ENCODE measurements around the gene RAB27A. TPM values are rescaled to one million over a fixed set of nuclear protein-coding genes. Genes with fewer than 3 reads are reported as not detected.
"Not testable (repeated sequence)": the region's sequence is repeated elsewhere in the genome, so short reads cannot be mapped to it uniquely, and the experiment has no call there.

The RAB27A gene
- polyA plus RNA-seq, 1 donor: 5.9 TPM

GRCh38 chr15:55281517-55282228 is 7.9 kb downstream of the RAB27A start:
- no peak for DNase-seq

- DNase-seq: not testable (repeated sequence)
Measured at GRCh38 chr15:55280589-55280988, 9.0 kb downstream of the RAB27A start.

GRCh38 chr15:55279746-55280351 is 9.8 kb downstream of the RAB27A start:
- DNase-seq: no peak

- DNase-seq: no peak
Measured at GRCh38 chr15:55279100-55279745, 10.4 kb downstream of the RAB27A start.

- DNase-seq: no peak
Measured at GRCh38 chr15:55277715-55278114, 11.9 kb downstream of the RAB27A start.

GRCh38 chr15:55277116-55277564 is 12.5 kb downstream of the RAB27A start:
- DNase-seq: no peak

- DNase-seq: no peak
Measured at GRCh38 chr15:55276324-55276723, 13.3 kb downstream of the RAB27A start.

GRCh38 chr15:55270291-55270690 is 19.3 kb downstream of the RAB27A start:
- DNase-seq: no peak

- no peak for DNase-seq
Measured at GRCh38 chr15:55268176-55268695, 21.4 kb downstream of the RAB27A start.

- no peak for DNase-seq
Measured at GRCh38 chr15:55267401-55268175, 22.0 kb downstream of the RAB27A start.

GRCh38 chr15:55266547-55266946 is 23.1 kb downstream of the RAB27A start:
- no peak for DNase-seq

GRCh38 chr15:55260562-55261131 is 29.0 kb downstream of the RAB27A start:
- no peak for DNase-seq

GRCh38 chr15:55257938-55258337 is 31.7 kb downstream of the RAB27A start:
- DNase-seq: no peak

GRCh38 chr15:55257012-55257670 is 32.5 kb downstream of the RAB27A start:
- no peak for DNase-seq

GRCh38 chr15:55256281-55257011 is 33.2 kb downstream of the RAB27A start:
- no peak for DNase-seq

- no peak for DNase-seq
Measured at GRCh38 chr15:55255714-55256113, 33.9 kb downstream of the RAB27A start.

GRCh38 chr15:55254916-55255679 is 34.5 kb downstream of the RAB27A start:
- DNase-seq: no peak

- no peak for DNase-seq
Measured at GRCh38 chr15:55253580-55253979, 36.0 kb downstream of the RAB27A start.

- not testable (repeated sequence) for DNase-seq
Measured at GRCh38 chr15:55252201-55252600, 37.4 kb downstream of the RAB27A start.

GRCh38 chr15:55250941-55251340 is 38.7 kb downstream of the RAB27A start:
- DNase-seq: no peak

Measured in hindlimb muscle (tissue), 1 donor.